Activated T-cell treated with anti-CD3 and anti-CD28 coated beads, Interleukin-2, amount 50 U/mL, for 4 hours (primary cell): ENCODE measurements around the gene CTDNEP1. TPM values are rescaled to one million over a fixed set of nuclear protein-coding genes. Genes with fewer than 3 reads are reported as not detected.

Experiments used
- total RNA-seq, 3 donors: library from RNA; stranded (reverse); gene quantifications; one replicate each; pipeline ENCODE4 v1.2.1, GENCODE V29; 2021

The CTDNEP1 gene
- total RNA-seq, 3 donors from 2014 or later, result 190 to 210 (median 196) TPM

Other genes starting within 250 kb of the CTDNEP1 start
- 100 to 1,000 TPM; 138 to 150 (median 139) TPM for gene RNASEK, start 239.1 kb downstream of the CTDNEP1 start, total RNA-seq
- under 1 TPM; 0.21 to 0.41 (median 0.25) TPM for gene BCL6B, start 228.7 kb downstream of the CTDNEP1 start, total RNA-seq
- gene SLC16A13, start 215.7 kb downstream of the CTDNEP1 start, total RNA-seq, result 1 to 10 TPM; 5.7 to 7.0 (median 6.7) TPM
- gene SLC16A11, start 207.6 kb downstream of the CTDNEP1 start, total RNA-seq, result 1 to 10 TPM in 2 of 3 donors, under 1 TPM in 1; 0.63 to 1.3 (median 1.1) TPM
- not detected for gene CLEC10A, start 171.5 kb downstream of the CTDNEP1 start, total RNA-seq
- gene ASGR2, start 136.9 kb downstream of the CTDNEP1 start, total RNA-seq, result under 1 TPM in 1 of 3 donors, not detected in 2; 0.25 TPM
- gene ASGR1, start 72.4 kb downstream of the CTDNEP1 start, total RNA-seq, result 1 to 10 TPM in 2 of 3 donors, under 1 TPM in 1; 0.63 to 1.3 (median 1.1) TPM
- 1 to 10 TPM; 4.2 to 6.5 (median 5.7) TPM for gene DLG4, start 31.9 kb downstream of the CTDNEP1 start, total RNA-seq
- 100 to 1,000 TPM; 161 to 222 (median 174) TPM for gene ACADVL, start 31.8 kb downstream of the CTDNEP1 start, total RNA-seq
- gene DVL2, start 17.2 kb downstream of the CTDNEP1 start, total RNA-seq, result 10 to 100 TPM; 62.9 to 65.3 (median 63.2) TPM
- 10 to 100 TPM; 42.6 to 47.6 (median 43.0) TPM for gene PHF23, start 12.3 kb downstream of the CTDNEP1 start, total RNA-seq
- 100 to 1,000 TPM; 114 to 136 (median 133) TPM for gene GABARAP, start 9.3 kb downstream of the CTDNEP1 start, total RNA-seq
- gene ELP5, start 481 bp upstream of the CTDNEP1 start, total RNA-seq, result 100 to 1,000 TPM; 107 to 138 (median 117) TPM
- gene CLDN7, start 10.7 kb upstream of the CTDNEP1 start, total RNA-seq, result 1 to 10 TPM in 2 of 3 donors, under 1 TPM in 1; 0.65 to 1.8 (median 1.7) TPM
- gene SLC2A4, start 30.0 kb upstream of the CTDNEP1 start, total RNA-seq, result under 1 TPM; 0.16 to 0.58 (median 0.24) TPM
- under 1 TPM in 1 of 3 donors, not detected in 2; 0.18 TPM for gene YBX2, start 42.9 kb upstream of the CTDNEP1 start, total RNA-seq
- gene EIF5A, start 55.9 kb upstream of the CTDNEP1 start, total RNA-seq, result 1,000 to 10,000 TPM; 1,821 to 1,965 (median 1,822) TPM
- gene GPS2, start 63.6 kb upstream of the CTDNEP1 start, total RNA-seq, result 10 to 100 TPM; 80.6 to 92.8 (median 87.1) TPM
- gene NEURL4, start 77.6 kb upstream of the CTDNEP1 start, total RNA-seq, result 10 to 100 TPM; 73.1 to 88.0 (median 82.4) TPM
- 100 to 1,000 TPM; 119 to 126 (median 123) TPM for gene ACAP1, start 84.8 kb upstream of the CTDNEP1 start, total RNA-seq
- 1 to 10 TPM; 1.6 to 2.3 (median 1.6) TPM for gene KCTD11, start 100.4 kb upstream of the CTDNEP1 start, total RNA-seq
- gene TMEM95, start 103.4 kb upstream of the CTDNEP1 start, total RNA-seq, result not detected
- gene TNK1, start 129.4 kb upstream of the CTDNEP1 start, total RNA-seq, result 1 to 10 TPM; 5.6 to 7.4 (median 6.0) TPM
- gene PLSCR3, start 142.8 kb upstream of the CTDNEP1 start, total RNA-seq, result 10 to 100 TPM; 67.7 to 69.1 (median 68.9) TPM
- 10 to 100 TPM; 29.9 to 33.4 (median 32.0) TPM for gene TMEM256, start 152.4 kb upstream of the CTDNEP1 start, total RNA-seq
- 1 to 10 TPM; 4.9 to 6.4 (median 5.9) TPM for gene NLGN2, start 156.1 kb upstream of the CTDNEP1 start, total RNA-seq
- not detected for gene SPEM1, start 168.6 kb upstream of the CTDNEP1 start, total RNA-seq
- gene SPEM2, start 173.9 kb upstream of the CTDNEP1 start, total RNA-seq, result not detected
- gene SPEM3, start 177.1 kb upstream of the CTDNEP1 start, total RNA-seq, result not detected
- gene TMEM102, start 183.7 kb upstream of the CTDNEP1 start, total RNA-seq, result 10 to 100 TPM; 11.8 to 13.9 (median 12.0) TPM
- under 1 TPM; 0.19 to 0.32 (median 0.28) TPM for gene FGF11, start 187.8 kb upstream of the CTDNEP1 start, total RNA-seq
- 1 to 10 TPM; 3.9 to 4.6 (median 4.3) TPM for gene CHRNB1, start 193.3 kb upstream of the CTDNEP1 start, total RNA-seq
- gene ZBTB4, start 227.9 kb upstream of the CTDNEP1 start, total RNA-seq, result 10 to 100 TPM; 16.0 to 18.0 (median 17.5) TPM
- not detected for gene SLC35G6, start 229.7 kb upstream of the CTDNEP1 start, total RNA-seq
- gene POLR2A, start 232.6 kb upstream of the CTDNEP1 start, total RNA-seq, result 100 to 1,000 TPM; 184 to 188 (median 188) TPM